SK-N-SH treated with all-trans-retinoic acid at 6 μM for 48 hours (cell line): Measurements from ENCODE around the gene RAD51B.

ENCODE experiments used
- ARNTL ChIP-seq: fragments of 450-650 bp; formaldehyde crosslinking; IDR thresholded peaks from 2 replicates; pipeline ENCODE4 v1.5.0; 2020; ENCODE audit warnings: low read depth, mild to moderate bottlenecking, moderate library complexity, borderline replicate concordance
- CREB5 ChIP-seq: fragments of 250-450 bp; sonication (Bioruptor Pico); IDR thresholded peaks from 2 replicates; pipeline ENCODE4 v1.5.1; 2020; ENCODE audit warnings: low read depth, mild to moderate bottlenecking, moderate library complexity
- ISL1 ChIP-seq: fragments of 250-450 bp; sonication (Bioruptor Pico); IDR thresholded peaks from 2 replicates; pipeline ENCODE4 v2.1.2; 2022; ENCODE audit warnings: mild to moderate bottlenecking, moderate library complexity
- PATZ1 ChIP-seq: fragments of 250-450 bp; sonication (Bioruptor Pico); IDR thresholded peaks from 2 replicates; pipeline ENCODE4 v1.8.0; 2020; ENCODE audit warnings: mild to moderate bottlenecking, moderate library complexity, borderline replicate concordance
- RARB ChIP-seq: fragments of 250-450 bp; sonication (Bioruptor Pico); IDR thresholded peaks from 2 replicates; pipeline ENCODE4 v1.8.0; 2021; ENCODE audit warnings: mild to moderate bottlenecking, moderate library complexity
- ZC3H10 ChIP-seq: fragments of 250-450 bp; sonication (Bioruptor Pico); IDR thresholded peaks from 2 replicates; pipeline ENCODE4 v1.5.1; 2021; ENCODE audit warnings: mild to moderate bottlenecking, moderate library complexity
- ZFP30 ChIP-seq: fragments of 450-650 bp; formaldehyde crosslinking; IDR thresholded peaks from 2 replicates; pipeline ENCODE4 v1.5.0; 2022; ENCODE audit warnings: mild to moderate bottlenecking, moderate library complexity
- ZNF70 ChIP-seq: fragments of 450-650 bp; formaldehyde crosslinking; IDR thresholded peaks from 2 replicates; pipeline ENCODE4 v1.5.0; 2020; ENCODE audit warnings: mild to moderate bottlenecking, moderate library complexity

DNA sequence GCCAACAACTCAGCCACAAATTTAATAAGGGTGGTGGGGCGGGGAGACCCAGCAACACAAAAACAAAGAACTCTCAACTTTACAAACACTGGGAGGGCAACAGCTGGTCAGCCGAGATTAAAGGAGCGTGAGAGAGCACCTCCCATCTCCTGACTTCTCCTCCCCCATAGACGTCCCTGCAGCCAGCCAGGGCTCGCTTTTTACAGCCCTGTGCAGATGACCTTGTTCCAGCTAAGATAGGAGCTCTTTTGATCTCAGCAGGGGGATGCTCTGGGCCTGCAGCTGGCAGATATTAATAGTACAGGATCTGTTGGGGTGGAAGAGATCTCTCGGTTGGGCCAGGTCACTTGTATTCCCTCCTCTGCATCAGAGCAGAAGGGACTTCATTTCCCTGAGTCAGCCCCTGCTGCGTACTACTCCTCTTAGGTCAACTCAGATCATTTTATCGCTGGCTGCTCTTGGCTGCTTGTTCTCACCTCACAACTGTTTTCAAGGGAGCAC lies 475.8 kb downstream of the RAD51B start:
- TF ChIP-seq CREB5 (CRISPR knock-in tag): no peak
- TF ChIP-seq ARNTL (CRISPR knock-in tag): no peak
- TF ChIP-seq ZNF70 (CRISPR knock-in tag): no peak
- no peak for TF ChIP-seq ZFP30 (CRISPR knock-in tag)
- no peak for TF ChIP-seq ZC3H10 (CRISPR knock-in tag)
- TF ChIP-seq PATZ1 (CRISPR knock-in tag): no peak
- no peak for TF ChIP-seq RARB
- TF ChIP-seq ISL1 (CRISPR knock-in tag): no peak
